Frontal cortex (tissue), 4 donors: ENCODE measurements around the gene HILPDA. TPM values are rescaled to one million over a fixed set of nuclear protein-coding genes. Genes with fewer than 3 reads are reported as not detected.
"Not testable (repeated sequence)": the region's sequence is repeated elsewhere in the genome, so short reads cannot be mapped to it uniquely, and the experiment has no call there.

Experiments
- DNase-seq, 2 donors: peaks; one replicate each; pipeline ENCODE4 v3.0.0; 2012; ENCODE audit warnings: low spot score in 2 of 2
- FAIRE-seq: peaks from 2 replicates; lab custom pipeline; 2012; peaks lifted over from hg19 to GRCh38; lab: Jason Lieb, UNC
- small RNA-seq: library from RNA; depleted of rRNA; stranded (forward); fragments of <200 nt; gene quantifications from one replicate; pipeline ENCODE3, GENCODE V24; 2014
- total RNA-seq: library from RNA; depleted of rRNA; stranded (reverse); fragments of >200 nt; gene quantifications from one replicate; pipeline ENCODE4 v1.2.3, GENCODE V29; 2014
- donor health status: control.
- donor health status: control.
- donor health status: control.

The HILPDA gene
- total RNA-seq, 1 donor from 2014 or later = 26.9 TPM

DNA sequence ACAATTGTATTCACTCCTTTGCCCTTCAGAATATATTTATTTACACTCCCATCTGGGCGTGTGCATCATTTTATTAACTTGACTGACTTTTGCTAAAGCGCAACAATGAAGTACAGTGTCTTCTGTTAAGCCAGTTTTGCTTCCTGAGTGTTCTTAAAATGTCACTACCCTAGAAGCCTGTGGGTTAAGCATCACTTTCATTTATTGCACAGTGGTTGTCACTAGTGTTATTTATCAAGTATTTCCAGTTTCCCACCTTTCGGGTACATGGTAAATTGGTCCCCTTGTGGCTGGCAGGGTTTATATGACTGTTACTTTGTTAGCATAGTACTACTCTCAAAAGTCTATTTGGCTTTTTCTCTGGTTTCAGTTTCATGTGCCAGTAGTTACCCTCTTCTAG is 3.3 kb downstream of the HILPDA start:
- no peak for FAIRE-seq
- DNase-seq = no peak

DNA sequence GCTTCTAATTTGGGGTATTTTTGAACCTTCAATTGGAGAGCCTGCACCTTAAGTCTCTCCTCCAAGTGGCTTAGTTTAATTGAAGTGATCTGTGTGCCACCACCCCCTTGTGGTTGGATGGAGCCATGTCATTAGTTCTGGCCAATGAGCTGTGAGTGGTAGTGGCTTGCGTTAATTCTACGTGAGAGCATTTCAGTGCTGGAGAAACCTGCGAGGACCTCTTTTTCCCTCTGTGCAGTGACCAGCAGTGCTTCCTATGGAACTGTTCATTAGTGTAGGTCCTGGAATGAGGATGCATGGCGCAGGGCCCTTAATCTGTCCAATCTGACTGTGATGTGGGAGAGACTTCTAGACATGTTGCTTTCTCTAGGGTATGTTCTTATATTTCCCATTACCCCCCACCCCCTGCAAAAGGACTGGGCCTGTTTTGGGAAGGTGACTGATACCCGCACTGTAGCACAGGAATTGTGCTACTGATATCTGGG is 3.8 kb downstream of the HILPDA start:
- DNase-seq (peak; percentile 63 to 68), FAIRE-seq (no peak)

DNA sequence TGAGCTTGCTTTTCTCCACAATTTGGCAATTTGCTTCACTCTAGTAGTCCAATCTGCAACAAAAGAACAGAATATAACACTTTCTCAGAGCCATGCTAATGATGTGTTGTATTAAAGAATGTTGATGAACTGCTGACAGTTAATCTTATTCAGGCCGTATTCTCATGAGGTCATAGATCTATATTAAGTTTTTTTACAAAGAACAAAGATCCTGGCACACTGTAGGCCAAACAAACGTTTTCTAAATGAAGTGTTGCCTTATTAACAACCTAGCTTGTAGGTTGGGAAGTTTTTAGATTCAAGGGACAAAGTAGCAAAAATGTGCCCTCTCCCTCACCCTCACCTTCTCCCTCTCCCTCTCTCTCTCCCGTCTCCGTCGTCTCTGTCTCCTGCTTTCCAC is 6.8 kb downstream of the HILPDA start:
- FAIRE-seq = no peak
- DNase-seq = no peak

DNA sequence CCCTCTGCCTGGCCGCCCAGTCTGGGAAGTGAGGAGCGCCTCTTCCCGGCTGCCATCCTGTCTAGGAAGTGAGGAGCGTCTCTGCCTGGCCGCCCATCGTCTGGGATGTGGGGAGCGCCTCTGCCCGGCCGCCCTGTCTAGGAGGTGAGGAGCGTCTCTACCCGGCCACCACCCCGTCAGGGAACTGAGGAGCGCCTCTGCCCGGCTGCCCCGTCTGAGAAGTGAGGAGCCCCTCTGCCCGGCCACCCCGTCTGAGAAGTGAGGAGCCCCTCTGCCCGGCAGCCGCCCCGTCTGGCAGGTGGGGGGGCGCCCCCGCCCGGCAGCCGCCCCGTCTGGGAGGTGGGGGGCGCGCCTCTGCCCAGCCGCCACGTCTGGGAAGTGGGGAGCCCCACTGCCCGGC is 7.7 kb downstream of the HILPDA start:
- FAIRE-seq, DNase-seq: not testable (repeated sequence)

DNA sequence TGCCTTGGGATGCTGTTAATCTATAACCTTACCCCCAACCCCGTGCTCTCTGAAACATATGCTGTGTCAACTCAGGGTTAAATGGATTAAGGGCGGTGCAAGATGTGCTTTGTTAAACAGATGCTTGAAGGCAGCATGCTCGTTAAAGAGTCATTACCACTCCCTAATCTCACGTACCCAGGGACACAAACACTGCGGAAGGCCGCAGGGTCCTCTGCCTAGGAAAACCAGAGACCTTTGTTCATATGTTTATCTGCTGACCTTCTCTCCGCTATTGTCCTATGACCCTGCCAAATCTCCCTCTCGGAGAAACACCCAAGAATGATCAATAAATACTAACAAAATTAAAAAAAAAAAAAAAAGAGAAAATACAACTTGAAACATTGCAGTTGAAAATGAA is 8.3 kb downstream of the HILPDA start:
- DNase-seq, FAIRE-seq: not testable (repeated sequence)

DNA sequence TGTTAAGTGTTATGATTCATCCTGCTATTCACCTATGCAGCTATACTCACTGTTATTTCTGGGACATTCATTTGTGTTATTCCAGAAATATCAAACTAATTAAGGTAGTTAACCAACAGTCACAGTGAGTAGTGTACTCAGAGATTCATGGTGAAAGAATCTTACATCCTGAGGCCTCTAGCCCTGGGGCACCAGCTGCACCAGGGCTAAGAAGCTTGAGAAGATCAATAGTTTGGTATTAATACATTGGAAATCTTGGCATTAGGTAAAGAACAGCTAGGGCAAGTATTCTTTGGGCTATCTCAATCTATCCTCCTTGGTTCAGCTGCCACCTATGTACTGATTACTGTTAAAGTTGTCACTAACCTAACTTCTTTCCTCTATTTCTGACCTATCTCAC is 11.2 kb downstream of the HILPDA start:
- FAIRE-seq, DNase-seq: not testable (repeated sequence)

DNA sequence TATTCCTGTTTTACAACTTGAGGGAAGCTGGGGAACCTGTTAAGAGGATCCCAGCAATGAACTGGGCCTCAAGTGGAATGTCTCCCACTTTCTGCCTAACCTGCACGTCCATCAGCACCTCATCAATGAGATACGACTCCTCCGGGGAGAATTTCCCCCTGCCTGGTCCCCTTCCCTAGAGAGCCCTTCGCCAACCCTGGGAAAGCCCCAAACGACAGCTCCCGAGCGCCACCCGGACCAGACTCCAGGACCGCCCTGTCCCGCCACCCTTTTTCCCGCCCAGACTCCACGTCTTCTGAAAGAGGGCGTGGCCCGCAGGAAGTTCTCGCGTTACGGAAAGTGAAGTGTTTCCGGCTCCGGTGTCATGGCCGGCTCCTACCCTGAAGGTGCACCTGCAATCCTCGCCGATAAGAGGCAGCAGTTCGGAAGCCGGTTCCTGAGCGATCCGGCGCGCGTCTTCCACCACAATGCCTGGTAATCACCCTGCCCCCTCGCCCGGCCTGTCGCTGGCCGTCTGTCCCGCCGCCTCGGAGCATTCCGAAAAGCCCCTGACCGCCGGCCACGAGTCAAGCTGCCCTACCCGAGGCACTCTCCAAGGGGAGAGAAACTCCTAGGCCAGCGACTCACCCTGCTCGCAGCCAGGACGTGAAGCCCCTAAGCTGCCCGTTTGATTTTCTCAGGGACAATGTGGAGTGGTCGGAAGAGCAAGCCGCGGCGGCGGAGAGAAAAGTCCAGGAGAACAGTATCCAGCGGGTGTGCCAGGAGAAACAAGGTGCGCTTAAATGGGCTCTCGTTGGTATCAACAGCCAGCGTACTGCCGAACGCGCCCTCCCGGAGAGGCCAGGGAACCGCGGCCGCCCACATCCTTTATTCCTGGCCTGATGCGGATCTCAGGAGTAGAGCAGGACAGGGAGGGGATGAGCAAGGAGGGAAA is 21.0 kb downstream of the HILPDA start, which contains the start of gene METTL2B:
Gene METTL2B (plus strand): TSS at position 347 of the 934 bp plus-strand sequence. CDS start 18 bp downstream, at position 365.
- FAIRE-seq = not testable (repeated sequence)
- peak; percentile 57 to 74 for DNase-seq

DNA sequence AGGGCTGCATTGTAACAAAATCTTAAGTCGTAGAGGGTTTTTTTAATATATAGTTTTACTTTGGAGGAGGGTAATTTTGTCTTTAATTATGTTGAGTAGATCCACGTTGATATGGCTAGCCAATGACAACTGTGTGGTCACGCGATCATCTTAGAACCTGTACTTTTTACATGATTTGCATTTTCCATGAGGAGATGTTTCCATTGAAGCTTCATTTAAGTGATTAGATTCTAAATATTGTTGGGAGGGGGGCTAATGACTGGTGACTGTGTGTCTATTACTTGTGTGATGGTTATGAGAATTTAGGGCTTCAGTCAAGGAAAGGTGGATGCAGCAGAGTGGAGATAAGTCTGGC is 21.6 kb downstream of the HILPDA start:
- not testable (repeated sequence) for FAIRE-seq

DNA sequence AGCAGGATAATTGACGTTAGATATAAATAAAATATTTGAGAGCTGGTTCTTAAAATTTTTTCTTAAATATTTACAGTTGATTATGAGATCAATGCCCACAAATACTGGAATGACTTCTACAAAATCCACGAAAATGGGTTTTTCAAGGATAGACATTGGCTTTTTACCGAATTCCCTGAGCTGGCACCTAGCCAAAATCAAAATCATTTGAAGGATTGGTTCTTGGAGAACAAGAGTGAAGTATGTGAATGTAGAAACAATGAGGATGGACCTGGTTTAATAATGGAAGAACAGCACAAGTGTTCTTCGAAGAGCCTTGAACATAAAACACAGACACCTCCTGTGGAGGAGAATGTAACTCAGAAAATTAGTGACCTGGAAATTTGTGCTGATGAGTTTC is 23.4 kb downstream of the HILPDA start:
- FAIRE-seq, DNase-seq: not testable (repeated sequence)

More for the DNA sequence above, 21.6 kb downstream of the HILPDA start:
- DNase-seq = not testable (repeated sequence)

DNA sequence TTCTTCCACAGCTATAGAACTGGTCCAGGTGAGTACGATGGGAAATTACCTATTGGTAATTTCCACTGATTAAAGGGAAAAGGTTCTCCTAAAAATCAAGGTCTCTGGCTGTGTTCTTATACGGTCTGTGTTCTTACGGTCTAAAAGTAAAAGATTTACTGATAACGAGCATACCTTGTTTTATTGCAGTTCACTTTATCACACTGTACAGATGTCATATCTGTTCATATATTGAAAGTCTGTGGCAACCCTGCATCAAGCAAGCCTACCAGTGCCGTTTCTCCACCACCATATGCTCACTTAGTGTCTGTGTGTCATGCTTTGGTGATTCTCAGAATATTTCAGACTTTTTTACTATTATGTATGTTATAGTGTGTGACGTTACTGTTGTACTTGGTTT is 32.5 kb downstream of the HILPDA start:
- not testable (repeated sequence) for FAIRE-seq, DNase-seq

DNA sequence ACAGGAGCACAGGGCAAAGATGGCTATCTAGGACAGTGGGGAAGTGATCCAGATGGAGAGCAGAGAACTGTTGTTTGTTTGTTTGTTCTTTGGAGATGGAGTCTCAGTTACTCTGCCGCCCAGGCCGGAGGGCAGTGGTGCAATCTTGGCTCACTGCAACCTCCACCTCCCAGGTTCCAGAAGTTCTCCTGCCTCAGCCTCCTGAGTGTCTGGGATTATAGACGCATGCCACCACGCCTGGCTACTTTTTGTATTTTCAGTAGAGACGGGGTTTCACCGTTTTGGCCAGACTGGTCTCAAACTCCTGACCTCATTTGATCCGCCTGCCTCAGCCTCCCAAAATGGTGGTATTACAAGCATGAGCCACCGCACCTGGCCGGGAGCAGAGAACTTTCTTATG is 41.7 kb downstream of the HILPDA start:
- DNase-seq (no peak), FAIRE-seq (no peak)

DNA sequence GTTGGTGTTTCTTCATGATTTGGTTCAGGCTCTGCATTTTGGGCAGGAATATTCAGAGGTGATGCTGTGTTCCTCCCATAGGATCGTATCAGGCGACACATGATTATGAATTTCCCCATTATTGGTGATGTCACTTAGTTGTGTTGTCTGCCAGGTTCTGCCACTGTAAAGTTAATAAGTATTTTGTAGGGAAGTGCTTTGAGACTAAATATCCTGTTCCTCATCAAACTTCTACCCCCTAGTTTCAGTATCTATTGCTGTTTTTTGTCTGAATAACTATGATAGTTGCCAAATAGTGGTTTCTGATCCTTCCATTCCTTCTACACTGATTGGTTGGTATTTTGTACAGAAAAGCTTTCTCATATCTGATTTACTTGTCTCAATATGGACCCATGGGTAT is 49.7 kb downstream of the HILPDA start:
- not testable (repeated sequence) for FAIRE-seq, DNase-seq

DNA sequence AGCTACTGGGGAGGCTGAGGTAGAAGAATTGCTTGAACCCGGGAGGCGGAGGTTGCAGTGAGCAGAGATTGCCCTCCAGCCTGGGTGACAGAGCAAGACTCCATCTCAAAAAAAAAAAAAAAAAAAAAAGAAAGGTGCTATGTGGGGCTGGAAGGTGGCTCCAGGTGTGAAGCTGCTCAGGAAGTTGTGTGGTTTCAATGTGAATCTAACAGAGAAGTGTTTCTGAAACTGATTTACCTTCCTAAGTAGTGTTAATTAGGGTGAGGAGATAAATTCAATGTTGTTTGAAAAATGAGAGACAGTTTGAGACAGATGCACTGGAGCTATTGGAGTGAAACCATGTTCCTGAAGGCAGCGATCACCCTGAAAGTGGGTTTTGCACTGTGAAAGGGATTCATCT is 51.1 kb downstream of the HILPDA start:
- not testable (repeated sequence) for DNase-seq, FAIRE-seq

DNA sequence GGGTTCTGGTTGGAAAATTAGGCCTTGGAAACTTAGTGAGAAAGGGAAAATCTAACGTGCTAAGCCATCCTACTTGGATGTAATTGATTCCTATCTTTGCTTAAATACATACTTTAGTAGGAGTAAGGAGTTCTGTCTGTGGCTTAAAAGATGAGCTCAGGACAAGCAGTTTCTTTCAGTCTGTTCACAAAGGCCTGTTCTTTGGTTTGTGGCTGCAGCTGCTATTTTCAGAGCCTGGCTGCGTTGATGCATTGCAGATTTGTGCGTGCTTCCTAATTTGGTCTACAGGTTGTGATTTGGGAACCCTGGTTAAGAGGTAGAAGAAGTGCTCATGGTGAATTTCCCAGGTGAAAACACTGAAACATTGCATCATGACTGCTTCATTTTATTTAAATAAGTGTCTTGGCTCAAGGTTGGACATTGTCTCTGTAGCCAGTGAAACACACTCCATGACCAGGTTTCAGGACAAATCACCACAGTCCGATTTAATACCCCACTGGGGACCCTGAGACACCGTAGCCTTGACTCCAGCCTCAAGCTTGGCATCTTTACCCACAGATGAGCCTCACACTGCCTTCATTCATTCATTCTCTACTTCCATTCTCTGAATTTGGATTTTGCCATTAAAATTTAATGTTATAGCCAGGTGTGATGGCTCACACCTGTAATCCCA is 51.8 kb downstream of the HILPDA start:
- not testable (repeated sequence) for DNase-seq, FAIRE-seq

Small RNA genes within 50 kb of the gene (small RNA-seq; reads per million reads assigned to genes)
- gene AC010655.1 = not detected
- not detected for gene AC010655.2
- gene RF00017 = not detected
- gene RNU7-54P = not detected

Other genes starting within 250 kb of the HILPDA start
- not detected for gene LEP, start 214.6 kb upstream of the HILPDA start, total RNA-seq
- gene RBM28, start 112.0 kb upstream of the HILPDA start, total RNA-seq = 16.3 TPM
- 3.3 TPM for gene PRRT4, start 94.2 kb upstream of the HILPDA start, total RNA-seq
- 26.5 TPM for gene IMPDH1, start 45.9 kb upstream of the HILPDA start, total RNA-seq
- gene METTL2B, start 20.9 kb downstream of the HILPDA start, total RNA-seq = 37.9 TPM
- 0.82 TPM for gene GARIN1A, start 216.4 kb downstream of the HILPDA start, total RNA-seq